Endothelial cell of coronary artery (primary cell): Measurements from ENCODE around the gene DEFB124. TPM values are rescaled to one million over a fixed set of nuclear protein-coding genes. Genes with fewer than 3 reads are reported as not detected.

ENCODE experiments used
- total RNA-seq: library from RNA; depleted of rRNA; stranded (reverse); fragments of >200 nt; gene quantifications from 2 replicates; pipeline ENCODE4 v1.2.3, GENCODE V29; 2014

The DEFB124 gene, protein sequence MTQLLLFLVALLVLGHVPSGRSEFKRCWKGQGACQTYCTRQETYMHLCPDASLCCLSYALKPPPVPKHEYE
- total RNA-seq = not detected in 2 replicates

GRCh38 chr20:31474758-31475427 is at the start of gene DEFB124, which contains the start of gene REM1:
DEFB124 (minus strand) TSS chr20:31475127; CDS start chr20:31473013, 2,114 bp downstream.
REM1 (plus strand) TSS chr20:31475288; CDS start chr20:31476446, 1,158 bp downstream.

DNA sequence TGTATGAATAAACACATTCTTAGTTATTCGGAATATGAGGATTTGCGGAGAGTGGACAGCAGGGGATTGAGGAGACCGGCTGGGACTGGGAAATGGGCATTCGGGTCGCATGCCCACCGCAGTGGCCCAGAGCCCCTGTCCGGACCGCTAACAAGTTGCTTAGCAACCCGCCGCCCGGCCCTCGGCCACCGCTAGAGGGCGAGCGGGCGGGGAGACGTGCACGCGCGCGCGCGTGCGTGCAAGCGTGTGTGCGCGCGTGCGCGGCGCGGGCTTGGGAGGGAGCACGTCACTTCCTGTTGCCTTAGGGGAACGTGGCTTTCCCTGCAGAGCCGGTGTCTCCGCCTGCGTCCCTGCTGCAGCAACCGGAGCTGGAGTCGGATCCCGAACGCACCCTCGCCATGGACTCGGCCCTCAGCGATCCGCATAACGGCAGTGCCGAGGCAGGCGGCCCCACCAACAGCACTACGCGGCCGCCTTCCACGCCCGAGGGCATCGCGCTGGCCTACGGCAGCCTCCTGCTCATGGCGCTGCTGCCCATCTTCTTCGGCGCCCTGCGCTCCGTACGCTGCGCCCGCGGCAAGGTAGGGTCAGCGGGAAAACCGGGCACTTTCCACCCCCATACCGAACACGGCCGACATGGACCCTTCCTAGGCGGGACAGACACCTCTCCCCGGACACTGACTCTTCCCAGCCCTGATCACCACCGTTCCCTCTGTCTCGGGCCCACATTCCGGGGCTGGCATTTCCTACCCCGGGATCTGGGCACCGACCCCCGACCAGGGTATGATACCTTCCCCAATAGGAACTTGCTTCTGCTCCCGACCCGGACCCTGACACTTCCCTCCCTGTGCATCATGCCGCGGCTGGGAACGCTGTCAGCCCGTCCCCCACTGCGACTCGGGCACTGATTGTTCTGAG is 39.5 kb upstream of the DEFB124 start, which contains the start of gene HM13:
HM13 (plus strand) TSS at position 289 of the 918 bp plus-strand sequence; CDS start at position 399, 110 bp downstream.

GRCh38 chr20:31440012-31440659 is 34.8 kb downstream of the DEFB124 start, which contains the start of gene DEFB123:
DEFB123 (plus strand) TSS chr20:31440632; CDS start chr20:31440699, 67 bp downstream.

Other genes starting within 250 kb of the DEFB124 start
- gene DEFB115, start 217.5 kb downstream of the DEFB124 start, total RNA-seq = not detected in 2 replicates
- not detected in 2 replicates for gene DEFB116, start 166.5 kb downstream of the DEFB124 start, total RNA-seq
- gene DEFB118, start 106.5 kb downstream of the DEFB124 start, total RNA-seq = not detected in 2 replicates
- gene DEFB119, start 84.5 kb downstream of the DEFB124 start, total RNA-seq = not detected in 2 replicates
- gene DEFB121, start 68.9 kb downstream of the DEFB124 start, total RNA-seq = not detected in 2 replicates
- not detected in 2 replicates for gene DEFB123, start 34.5 kb downstream of the DEFB124 start, total RNA-seq
- gene REM1, start 161 bp upstream of the DEFB124 start, total RNA-seq = 0.09 and 0.18 TPM in 2 replicates
- gene HM13, start 39.3 kb upstream of the DEFB124 start, total RNA-seq = 46.3 and 61.7 TPM in 2 replicates
- gene ID1, start 130.2 kb upstream of the DEFB124 start, total RNA-seq = 223 and 245 TPM in 2 replicates
- not detected in 2 replicates for gene COX4I2, start 162.8 kb upstream of the DEFB124 start, total RNA-seq
- 63.2 and 78.0 TPM in 2 replicates for gene BCL2L1, start 247.7 kb upstream of the DEFB124 start, total RNA-seq